Activated CD4-positive, alpha-beta T cell treated with anti-CD3 and anti-CD28 coated beads, Interleukin-2, amount 10 ng/mL, durations not matched to agents 24 days and 14 days (primary cell): ENCODE results near the gene PSAP. TPM values are rescaled to one million over a fixed set of nuclear protein-coding genes. Genes with fewer than 3 reads are reported as not detected.
A peak's percentile ranks its signal among the peaks of the same experiment; 100 is the strongest.

ENCODE experiments used
- DNase-seq: peaks from one replicate; pipeline ENCODE4 v3.0.0; 2022
- H3K27ac Mint-ChIP-seq: one replicate; pipeline ENCODE4 v1.8.0; 2022; ENCODE audit warnings: mild to moderate bottlenecking, mixed read lengths
- H3K27me3 Mint-ChIP-seq: one replicate; pipeline ENCODE4 v1.8.0; 2022; ENCODE audit warnings: mixed read lengths
- H3K36me3 Mint-ChIP-seq: one replicate; pipeline ENCODE4 v1.8.0; 2022; ENCODE audit warnings: low read depth, mild to moderate bottlenecking, mixed read lengths
- H3K4me1 Mint-ChIP-seq: one replicate; pipeline ENCODE4 v1.8.0; 2021; ENCODE audit warnings: mixed read lengths
- H3K4me3 Mint-ChIP-seq: one replicate; pipeline ENCODE4 v1.8.0; 2022; ENCODE audit warnings: mild to moderate bottlenecking, moderate library complexity, mixed read lengths
- H3K9me3 Mint-ChIP-seq: one replicate; pipeline ENCODE4 v1.8.0; 2021; ENCODE audit warnings: mixed read lengths
- intact Hi-C: fragments of 100-400 bp; cut with micrococcal nuclease; formaldehyde crosslinking; loops from one replicate; pipeline ENCODE4 v1.15.1; 2023
- total RNA-seq: library from RNA; stranded (reverse); gene quantifications from 2 replicates; pipeline ENCODE4 v1.2.3, GENCODE V29; 2022

Gene PSAP
- total RNA-seq, 1 donor from 2014 or later = 97.9 TPM

- no peaks in the 10 kb centered on the region for H3K9me3 Mint-ChIP-seq
- no peaks in the 10 kb centered on the region for H3K27me3 Mint-ChIP-seq
- peaks cover 32% of the 10 kb centered on the region for H3K4me1 Mint-ChIP-seq
Observed at GRCh38 chr10:71779641-71780040, 71.4 kb downstream of the PSAP start.

GRCh38 chr10:71778071-71778825 lies 72.8 kb downstream of the PSAP start:
- Mint-ChIP-seq H3K4me3 (no peak overlapping the region), H3K27me3 (no peaks in the 10 kb centered on the region), H3K27ac (no peak overlapping the region), H3K9me3 (no peaks in the 10 kb centered on the region), H3K36me3 (no peaks in the 10 kb centered on the region), H3K4me1 (peaks cover 42% of the 10 kb centered on the region)
- intact Hi-C loops = no loop called here
- no peak for DNase-seq

More at GRCh38 chr10:71779641-71780040, 71.4 kb downstream of the PSAP start:
- Mint-ChIP-seq H3K4me3 (no peak overlapping the region), H3K27ac (no peak overlapping the region), H3K36me3 (no peaks in the 10 kb centered on the region)
- DNase-seq = no peak
- intact Hi-C loops = no loop called here

- DNase-seq = no peak
- intact Hi-C loops = no loop called here
- Mint-ChIP-seq H3K27ac (no peak overlapping the region), H3K27me3 (no peaks in the 10 kb centered on the region), H3K36me3 (no peaks in the 10 kb centered on the region), H3K4me1 (peaks cover 35% of the 10 kb centered on the region), H3K4me3 (no peak overlapping the region), H3K9me3 (no peaks in the 10 kb centered on the region)
Observed at GRCh38 chr10:71777213-71777985, 73.7 kb downstream of the PSAP start.

GRCh38 chr10:71776481-71776925 lies 74.5 kb downstream of the PSAP start:
- Mint-ChIP-seq H3K9me3 (no peaks in the 10 kb centered on the region), H3K36me3 (peaks cover 9% of the 10 kb centered on the region), H3K27me3 (no peaks in the 10 kb centered on the region), H3K27ac (no peak overlapping the region), H3K4me1 (peaks cover 42% of the 10 kb centered on the region), H3K4me3 (no peak overlapping the region)
- DNase-seq = no peak
- intact Hi-C loops = no loop called here

- H3K9me3 Mint-ChIP-seq = no peaks in the 10 kb centered on the region
- H3K4me1 Mint-ChIP-seq = peaks cover 51% of the 10 kb centered on the region
- H3K36me3 Mint-ChIP-seq = peaks cover 18% of the 10 kb centered on the region
- intact Hi-C loops = loop anchor here (5.0 kb wide), 2 partner anchors 37 to 458 kb away; partner anchors contain the start of gene SLC29A3
- H3K27ac Mint-ChIP-seq = peak overlapping the region; percentile 92
- DNase-seq = no peak
- H3K27me3 Mint-ChIP-seq = no peaks in the 10 kb centered on the region
- peak overlapping the region; percentile 85 for H3K4me3 Mint-ChIP-seq
Observed at GRCh38 chr10:71774916-71775702, 75.9 kb downstream of the PSAP start.

- H3K27ac Mint-ChIP-seq = peak within 1 kb of the TSS; percentile 96
- H3K27me3 Mint-ChIP-seq = no peaks in the 10 kb centered on the region
- peaks cover 57% of the 10 kb centered on the region for H3K4me1 Mint-ChIP-seq
- H3K9me3 Mint-ChIP-seq = no peaks in the 10 kb centered on the region
- peak within 1 kb of the TSS; percentile 85 for H3K4me3 Mint-ChIP-seq
- DNase-seq = peak; percentile 99
- intact Hi-C loops = loop anchor here (2.0 to 5.0 kb wide), 5 partner anchors 25 to 456 kb away; partner anchors contain the start of gene SLC29A3
- H3K36me3 Mint-ChIP-seq = peaks cover 30% of the 10 kb centered on the region
Observed at GRCh38 chr10:71773221-71773971, 77.7 kb downstream of the PSAP start, which contains the start of gene VSIR. VSIR (minus strand) TSS chr10:71773520; CDS start chr10:71773439, 81 bp downstream.

GRCh38 chr10:71772832-71773220 lies 78.2 kb downstream of the PSAP start:
- peaks cover 62% of the 10 kb centered on the region for H3K4me1 Mint-ChIP-seq
- H3K9me3 Mint-ChIP-seq = no peaks in the 10 kb centered on the region
- intact Hi-C loops = loop anchor here (2.0 to 5.0 kb wide), 5 partner anchors 24 to 456 kb away; partner anchors contain the start of gene SLC29A3
- H3K4me3 Mint-ChIP-seq = peak overlapping the region; percentile 85
- no peaks in the 10 kb centered on the region for H3K27me3 Mint-ChIP-seq
- DNase-seq = no peak
- peaks cover 34% of the 10 kb centered on the region for H3K36me3 Mint-ChIP-seq
- peak overlapping the region; percentile 96 for H3K27ac Mint-ChIP-seq

GRCh38 chr10:71771821-71772617 lies 79.0 kb downstream of the PSAP start:
- Mint-ChIP-seq H3K27me3 (no peaks in the 10 kb centered on the region), H3K9me3 (no peaks in the 10 kb centered on the region), H3K36me3 (peaks cover 40% of the 10 kb centered on the region), H3K27ac (peak overlapping the region; percentile 96), H3K4me3 (peak overlapping the region; percentile 85), H3K4me1 (peaks cover 67% of the 10 kb centered on the region)
- intact Hi-C loops = loop anchor here (2.0 to 5.0 kb wide), 5 partner anchors 23 to 455 kb away; partner anchors contain the start of gene SLC29A3
- peak; percentile 82 for DNase-seq

GRCh38 chr10:71771204-71771603 lies 79.8 kb downstream of the PSAP start:
- Mint-ChIP-seq H3K9me3 (no peaks in the 10 kb centered on the region), H3K4me3 (peak overlapping the region; percentile 85), H3K36me3 (peaks cover 47% of the 10 kb centered on the region), H3K27me3 (no peaks in the 10 kb centered on the region), H3K27ac (peak overlapping the region; percentile 96), H3K4me1 (peaks cover 68% of the 10 kb centered on the region)
- no peak for DNase-seq
- intact Hi-C loops = loop anchor here (5.0 kb wide), 2 partner anchors 41 to 454 kb away; partner anchors contain the start of gene SLC29A3

- intact Hi-C loops = loop anchor here (5.0 kb wide), 2 partner anchors 42 to 453 kb away; partner anchors contain the start of gene SLC29A3
- Mint-ChIP-seq H3K36me3 (peaks cover 50% of the 10 kb centered on the region), H3K27me3 (no peaks in the 10 kb centered on the region), H3K27ac (peak overlapping the region; percentile 96), H3K9me3 (no peaks in the 10 kb centered on the region), H3K4me1 (peaks cover 66% of the 10 kb centered on the region), H3K4me3 (peak overlapping the region; percentile 85)
- no peak for DNase-seq
Observed at GRCh38 chr10:71770789-71771188, 80.3 kb downstream of the PSAP start.

- Mint-ChIP-seq H3K4me3 (peak overlapping the region; percentile 85), H3K27me3 (no peaks in the 10 kb centered on the region), H3K4me1 (peaks cover 66% of the 10 kb centered on the region), H3K27ac (peak overlapping the region; percentile 96), H3K36me3 (peaks cover 55% of the 10 kb centered on the region), H3K9me3 (no peaks in the 10 kb centered on the region)
- intact Hi-C loops = loop anchor here (5.0 kb wide), 2 partner anchors 42 to 453 kb away; partner anchors contain the start of gene SLC29A3
- no peak for DNase-seq
Observed at GRCh38 chr10:71770255-71770654, 80.8 kb downstream of the PSAP start.

- peaks cover 69% of the 10 kb centered on the region for H3K4me1 Mint-ChIP-seq
- peak overlapping the region; percentile 96 for H3K27ac Mint-ChIP-seq
- H3K9me3 Mint-ChIP-seq = no peaks in the 10 kb centered on the region
- H3K4me3 Mint-ChIP-seq = peak overlapping the region; percentile 85
- intact Hi-C loops = loop anchor here (1.0 kb wide), 2 partner anchors 13 to 43 kb away; no protein-coding TSS in a partner anchor
- H3K36me3 Mint-ChIP-seq = peaks cover 59% of the 10 kb centered on the region
- DNase-seq = peak; percentile 75
- no peaks in the 10 kb centered on the region for H3K27me3 Mint-ChIP-seq
Observed at GRCh38 chr10:71769279-71769823, 81.7 kb downstream of the PSAP start.
